Activated T-helper 1 cell treated with anti-CD3 and anti-CD28 coated beads, Interleukin-2, amount 50 U/mL, for 16 hours (primary cell): ENCODE results near the gene CYP20A1.
"Not testable (repeated sequence)": the region's sequence is repeated elsewhere in the genome, so short reads cannot be mapped to it uniquely, and the experiment has no call there.

Experiments used
- DNase-seq, 2 donors: peaks; one replicate each; pipeline ENCODE4 v3.0.0-alpha.2; 2020; ENCODE audit warnings: low read depth in 1 of 2, low spot score in 1 of 2

The CYP20A1 gene

DNA sequence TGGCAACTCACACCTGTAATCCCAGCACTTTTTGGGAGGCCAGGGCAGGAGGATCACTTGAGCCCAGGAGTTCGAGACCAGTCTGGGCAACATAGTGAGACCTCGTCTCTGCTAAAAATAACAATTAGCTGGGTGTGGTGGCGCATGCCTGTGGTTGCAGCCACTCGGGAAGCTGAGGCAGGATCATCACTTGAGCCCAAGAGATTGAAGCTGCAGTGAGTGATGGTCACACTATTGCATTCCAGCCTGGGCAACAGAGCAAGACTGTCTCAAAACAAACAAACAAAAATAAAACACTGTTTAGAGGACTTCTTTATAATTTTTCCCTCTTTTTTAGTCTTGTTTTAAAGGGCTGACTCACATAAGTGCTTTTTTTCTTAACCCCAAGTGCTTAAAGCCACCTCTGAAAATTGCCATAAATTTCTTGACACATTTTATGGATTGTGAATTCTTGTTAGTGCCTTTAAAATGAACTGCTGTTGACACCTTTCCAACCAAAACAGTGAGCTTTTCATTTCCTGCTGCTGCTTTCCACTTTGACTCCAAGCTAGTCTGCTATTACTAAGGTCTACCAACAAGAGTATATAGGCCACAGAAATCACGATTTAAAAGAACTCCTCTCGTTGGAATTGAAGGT lies 41.7 kb downstream of the CYP20A1 start:
- no peak for DNase-seq

GRCh38 chr2:203282101-203282500 lies 43.3 kb downstream of the CYP20A1 start:
- DNase-seq = no peak

GRCh38 chr2:203286532-203286931 lies 47.7 kb downstream of the CYP20A1 start:
- no peak for DNase-seq

- DNase-seq = no peak
These were observed 62.8 kb downstream of the CYP20A1 start for GRCh38 chr2:203301667-203302066.

DNA sequence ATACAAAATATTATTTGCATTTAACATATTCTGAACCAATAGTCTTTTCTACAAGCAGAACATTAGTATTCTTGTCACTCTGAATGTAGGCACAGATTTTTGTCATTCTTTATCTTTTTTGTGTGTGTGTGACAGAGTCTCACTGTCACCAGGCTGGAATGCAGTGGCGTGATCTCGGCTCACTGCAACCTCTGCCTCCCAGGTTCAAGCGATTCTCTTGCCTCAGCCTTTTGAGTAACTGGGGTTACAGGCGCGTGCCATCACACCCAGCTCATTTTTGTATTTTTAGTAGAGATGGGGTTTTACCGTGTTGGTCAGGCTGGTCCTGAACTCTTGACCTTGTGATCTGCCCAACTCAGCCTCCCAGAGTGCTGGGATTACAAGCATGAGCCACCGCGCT lies 63.8 kb downstream of the CYP20A1 start:
- DNase-seq = not testable (repeated sequence)

GRCh38 chr2:203310688-203311436 lies 72.0 kb downstream of the CYP20A1 start:
- DNase-seq = no peak

- no peak for DNase-seq
These were observed 87.5 kb downstream of the CYP20A1 start for GRCh38 chr2:203326356-203326755.

GRCh38 chr2:203327582-203327900 lies 88.7 kb downstream of the CYP20A1 start:
- DNase-seq = no peak

- peak; percentile 11 to 44 for DNase-seq
These were observed 89.3 kb downstream of the CYP20A1 start, which contains the start of gene ABI2 for GRCh38 chr2:203327901-203328759. Gene ABI2 (plus strand): TSS chr2:203328394. CDS start chr2:203328515, 121 bp downstream.

GRCh38 chr2:203328760-203329540 lies 90.1 kb downstream of the CYP20A1 start:
- DNase-seq = peak in 1 of 2 donors; percentile 14

GRCh38 chr2:203330434-203330833 lies 91.6 kb downstream of the CYP20A1 start:
- DNase-seq = no peak

- no peak for DNase-seq
These were observed 99.5 kb downstream of the CYP20A1 start for GRCh38 chr2:203338322-203338721.

GRCh38 chr2:203340791-203341487 lies 102.1 kb downstream of the CYP20A1 start:
- DNase-seq = no peak

- no peak for DNase-seq
These were observed 103.0 kb downstream of the CYP20A1 start for GRCh38 chr2:203341741-203342310.

- not testable (repeated sequence) for DNase-seq
These were observed 103.6 kb downstream of the CYP20A1 start for GRCh38 chr2:203342374-203342773.

- no peak for DNase-seq
These were observed 105.8 kb downstream of the CYP20A1 start for GRCh38 chr2:203344667-203345066.

- DNase-seq = no peak
These were observed 107.8 kb downstream of the CYP20A1 start for GRCh38 chr2:203346612-203347011.

DNA sequence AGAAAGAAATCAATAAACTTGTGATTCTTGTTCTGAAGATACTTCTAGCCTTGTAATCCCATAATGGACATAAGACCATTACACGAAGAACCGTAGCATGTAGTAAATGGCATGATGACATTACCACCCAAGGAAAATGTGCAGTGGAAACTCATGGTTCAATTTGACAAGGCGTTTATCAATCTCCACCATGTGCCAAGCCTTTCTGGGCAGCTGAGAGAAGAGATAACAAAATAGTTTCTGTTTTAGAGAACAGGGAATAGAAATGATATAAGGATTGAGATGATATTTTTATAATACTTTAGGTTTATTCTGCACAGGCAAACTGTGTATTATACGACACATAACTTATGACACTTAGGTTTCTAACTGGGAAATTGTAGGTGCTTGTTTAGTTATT lies 108.6 kb downstream of the CYP20A1 start:
- no peak for DNase-seq

DNA sequence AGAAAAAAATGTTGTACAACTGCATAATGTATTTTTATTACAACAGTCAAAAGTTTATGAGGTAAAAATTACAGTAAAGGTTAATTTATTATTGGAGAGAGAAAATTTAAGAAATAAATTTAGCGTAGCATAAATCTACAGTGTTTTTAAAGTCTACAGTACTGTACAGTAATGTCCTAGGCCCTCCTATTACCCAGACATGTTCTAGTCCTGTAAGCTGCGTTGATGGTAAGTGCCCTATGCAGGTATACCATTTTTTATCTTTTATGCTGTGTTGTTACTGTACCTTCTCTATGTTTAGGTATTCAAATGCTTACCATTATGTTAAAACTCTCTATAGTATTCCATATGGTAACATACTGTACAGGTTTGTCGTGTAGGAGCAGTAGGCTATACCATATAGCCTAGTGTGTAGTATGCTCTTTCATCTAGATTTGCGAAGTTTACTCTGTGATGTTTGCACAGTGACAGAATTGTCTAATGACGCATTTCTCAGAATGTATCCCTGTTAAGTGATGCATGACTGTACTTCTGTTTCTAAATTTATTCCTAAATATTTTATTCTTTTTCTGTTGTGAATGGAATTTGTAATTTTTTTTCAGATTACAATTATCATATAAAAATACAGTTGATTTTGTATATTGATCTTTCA lies 113.9 kb downstream of the CYP20A1 start:
- no peak for DNase-seq

DNA sequence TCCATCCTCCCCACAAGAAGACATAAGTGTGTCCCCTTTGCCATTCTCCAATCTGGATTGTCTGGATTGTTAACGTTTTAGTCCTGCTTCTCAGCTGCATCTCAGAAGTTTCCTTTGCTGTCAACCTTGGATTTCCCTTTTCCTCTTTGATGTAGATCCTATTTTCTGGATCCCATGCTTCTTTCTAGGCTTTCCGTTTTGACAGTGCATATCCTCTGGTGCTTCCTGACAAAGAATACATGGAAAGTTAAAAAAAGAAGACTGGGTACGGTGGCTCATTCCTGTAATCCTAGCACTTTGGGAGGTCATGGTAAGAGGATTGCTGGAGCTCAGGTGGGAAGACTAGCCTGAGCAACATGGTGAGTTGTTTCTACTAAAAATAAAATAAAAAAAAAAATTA lies 116.1 kb downstream of the CYP20A1 start:
- no peak for DNase-seq
